SK-N-MC (cell line): ENCODE results near the gene MPRIP.
"Not testable (repeated sequence)": the region's sequence is repeated elsewhere in the genome, so short reads cannot be mapped to it uniquely, and the experiment has no call there.

Experiments used
- EZH2 ChIP-seq: fragments of 200-600 bp; sonication (generic); IDR thresholded peaks from one replicate; pipeline ENCODE4 v1.6.1; 2017; ENCODE audit warnings: antibody characterized with exemption
- FOXP2 ChIP-seq: optimal IDR thresholded peaks from 2 replicates; pipeline ENCODE3; 2011; ENCODE audit warnings: mild to moderate bottlenecking, moderate library complexity; ENCODE audit not compliant: insufficient read depth; ENCODE audit errors: extremely low read length, control extremely low read depth
- POLR2AphosphoS5 ChIP-seq: IDR thresholded peaks from 2 replicates; pipeline ENCODE4 v1.6.1; 2012; ENCODE audit warnings: mild to moderate bottlenecking, low read depth, low read length, borderline replicate concordance

- TF ChIP-seq POLR2AphosphoS5, EZH2, FOXP2: not testable (repeated sequence)
Measured at GRCh38 chr17:17010545-17011034, 31.7 kb upstream of the MPRIP start.
